Left renal cortex interstitium (tissue), 4 donors: ENCODE results near the gene BAIAP2. TPM values are rescaled to one million over a fixed set of nuclear protein-coding genes. Genes with fewer than 3 reads are reported as not detected.
"Not testable (repeated sequence)": the region's sequence is repeated elsewhere in the genome, so short reads cannot be mapped to it uniquely, and the experiment has no call there.

Source experiments
- DNase-seq, 4 donors: peaks; one replicate each; pipeline ENCODE4 v3.0.0-alpha.2; 2013; ENCODE audit warnings: low read depth in 4 of 4, low spot score in 2 of 4, missing footprints in 1 of 4
- polyA plus RNA-seq, 4 donors: library from polyadenylated mRNA; unstranded; fragments of 120-200 nt; gene quantifications; one replicate each; pipeline ENCODE4 v1.2.1, GENCODE V29; 2013; ENCODE audit not compliant: insufficient read length in 4 of 4

Gene BAIAP2
- polyA plus RNA-seq, 4 donors, result 33.0 to 47.1 (median 41.2) TPM

GRCh38 chr17:81065500-81065899, 30.5 kb downstream of the BAIAP2 start:
- no peak for DNase-seq

- DNase-seq, result no peak
Observed at GRCh38 chr17:81066072-81066471, 31.1 kb downstream of the BAIAP2 start.

- DNase-seq, result no peak
Observed at GRCh38 chr17:81066771-81067315, 31.9 kb downstream of the BAIAP2 start.

- DNase-seq, result no peak
Observed at GRCh38 chr17:81067391-81067811, 32.5 kb downstream of the BAIAP2 start.

GRCh38 chr17:81068411-81069134, 33.6 kb downstream of the BAIAP2 start:
- no peak for DNase-seq

- DNase-seq, result no peak
Observed at GRCh38 chr17:81069135-81069645, 34.2 kb downstream of the BAIAP2 start.

- no peak for DNase-seq
Observed at GRCh38 chr17:81070541-81071246, 35.7 kb downstream of the BAIAP2 start.

GRCh38 chr17:81071761-81072741, 37.1 kb downstream of the BAIAP2 start:
- no peak for DNase-seq

GRCh38 chr17:81073967-81074839, 39.3 kb downstream of the BAIAP2 start:
- DNase-seq, result no peak

GRCh38 chr17:81074875-81075274, 39.9 kb downstream of the BAIAP2 start:
- DNase-seq, result no peak

GRCh38 chr17:81075307-81075706, 40.4 kb downstream of the BAIAP2 start:
- no peak for DNase-seq

GRCh38 chr17:81076141-81076679, 41.3 kb downstream of the BAIAP2 start:
- no peak for DNase-seq

GRCh38 chr17:81078026-81078913, 43.3 kb downstream of the BAIAP2 start:
- DNase-seq, result not testable (repeated sequence)

- DNase-seq, result no peak
Observed at GRCh38 chr17:81080019-81080418, 45.1 kb downstream of the BAIAP2 start.

- no peak for DNase-seq
Observed at GRCh38 chr17:81081222-81082176, 46.5 kb downstream of the BAIAP2 start.

- DNase-seq, result no peak
Observed at GRCh38 chr17:81082177-81083073, 47.5 kb downstream of the BAIAP2 start.
